HG03045 (cell line): ENCODE data around the gene NHERF2.
A peak's percentile ranks its signal among the peaks of the same experiment; 100 is the strongest.

ENCODE experiments used
- ATAC-seq: cut with Tn5 transposase; IDR thresholded peaks from one replicate; pipeline ENCODE4 v1.9.1; 2021; ENCODE audit warnings: mild to moderate bottlenecking, moderate library complexity; ENCODE audit not compliant: unreplicated experiment

The NHERF2 gene

DNA sequence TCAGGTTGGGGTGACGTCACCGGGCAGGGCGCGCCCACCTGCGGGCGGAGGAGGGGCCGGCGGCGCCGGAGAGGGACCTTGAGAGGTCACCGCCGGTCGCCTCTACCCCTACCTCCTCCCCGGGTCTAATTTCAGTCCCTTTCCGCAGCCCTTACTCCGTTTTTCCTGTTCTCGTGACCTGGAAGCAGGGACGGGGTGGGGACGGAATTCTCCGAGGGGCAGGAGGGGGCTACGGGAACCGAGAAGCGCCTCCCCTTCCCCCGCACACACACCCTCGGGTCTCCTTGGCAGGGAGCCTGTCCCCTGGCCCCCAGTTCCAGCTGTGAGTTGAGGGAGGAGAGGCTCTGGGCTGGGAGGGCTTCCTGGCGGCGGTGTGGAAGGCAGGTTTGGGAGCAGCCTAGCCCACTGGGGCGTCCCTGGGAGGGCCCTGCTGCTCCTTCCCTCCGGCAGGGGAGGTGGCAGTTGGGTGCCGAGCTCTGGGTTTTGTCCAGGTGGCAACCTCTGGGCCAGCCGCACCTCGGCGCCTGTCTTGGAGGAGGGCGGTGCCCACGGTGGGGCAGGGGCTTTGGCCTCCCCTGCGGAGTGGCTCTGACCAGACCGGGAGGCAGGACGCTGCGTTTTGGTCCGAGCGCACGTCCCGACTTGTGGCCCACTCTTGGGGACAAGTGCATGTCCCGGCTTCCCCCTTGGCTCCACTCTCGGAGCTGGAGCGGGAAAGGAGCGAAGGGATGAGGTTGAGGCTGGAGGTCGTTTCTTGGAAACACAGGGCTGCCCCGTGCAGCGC, 36.2 kb upstream of the NHERF2 start:
- no peak for ATAC-seq

DNA sequence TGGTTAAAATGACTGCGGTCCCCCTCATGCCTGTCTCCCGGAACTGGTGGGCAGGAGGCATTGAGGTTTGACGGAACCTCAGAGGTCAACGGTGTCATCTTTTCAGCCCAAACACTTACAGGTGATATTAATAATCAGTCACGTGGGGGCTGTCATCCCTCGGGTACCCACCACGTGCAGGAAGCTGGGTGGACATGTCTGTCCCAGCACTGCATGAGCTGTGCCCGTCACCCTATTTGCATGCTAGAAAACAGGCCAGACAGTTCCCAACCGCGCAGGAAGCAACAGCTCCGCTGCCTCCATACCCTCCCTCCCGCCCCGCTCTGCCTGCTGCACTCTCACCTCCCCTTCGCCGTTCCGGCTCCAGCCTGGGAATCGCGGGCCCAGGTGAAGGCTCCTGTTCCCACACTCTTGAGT, 35.6 kb upstream of the NHERF2 start:
- no peak for ATAC-seq

DNA sequence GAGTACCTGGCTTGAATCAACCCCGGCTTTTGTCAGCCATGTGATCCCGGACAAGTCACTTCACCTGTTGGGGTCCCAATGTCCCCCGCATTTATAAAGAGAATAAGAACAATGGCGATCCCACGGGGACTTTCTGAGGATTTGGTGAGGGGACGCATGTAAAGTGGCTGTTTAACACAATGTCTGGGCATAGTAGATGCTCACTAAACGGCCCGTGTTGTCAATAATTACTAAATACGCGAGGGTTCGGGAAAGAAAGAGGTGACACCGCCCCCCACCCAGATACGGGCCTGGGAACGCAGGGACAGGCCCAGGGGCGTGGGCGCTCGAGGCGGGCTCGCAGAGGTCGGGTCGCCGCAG, 35.1 kb upstream of the NHERF2 start:
- no peak for ATAC-seq

DNA sequence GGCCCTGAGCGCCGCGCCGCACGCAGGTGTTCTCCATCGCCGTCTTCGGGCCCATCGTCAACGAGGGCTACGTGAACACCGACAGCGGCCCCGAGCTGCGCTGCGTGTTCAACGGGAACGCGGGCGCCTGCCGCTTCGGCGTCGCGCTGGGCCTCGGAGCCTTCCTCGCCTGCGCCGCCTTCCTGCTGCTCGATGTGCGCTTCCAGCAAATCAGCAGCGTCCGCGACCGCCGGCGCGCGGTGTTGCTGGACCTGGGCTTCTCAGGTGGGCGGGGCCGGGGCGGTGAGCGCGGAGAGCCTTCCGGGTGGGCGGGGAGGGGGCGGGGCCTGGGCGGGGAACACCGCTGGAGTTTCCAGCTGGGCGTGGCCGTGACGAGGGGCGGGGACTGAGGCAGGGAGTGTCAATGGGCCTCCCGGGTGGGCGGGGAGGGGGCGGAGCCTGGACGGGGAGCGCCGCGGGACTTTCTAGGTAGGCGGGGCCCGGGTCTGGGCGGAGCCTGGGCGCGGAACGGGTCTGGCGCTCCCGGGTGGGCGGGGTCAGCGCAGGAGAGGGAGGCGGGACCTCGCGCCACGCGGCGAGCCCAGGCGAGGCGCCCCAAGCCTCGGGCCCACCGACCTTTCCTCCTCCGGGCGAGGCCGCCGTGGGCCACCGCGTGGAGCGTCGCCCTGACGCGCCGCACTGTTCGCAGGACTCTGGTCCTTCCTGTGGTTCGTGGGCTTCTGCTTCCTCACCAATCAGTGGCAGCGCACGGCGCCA, 34.6 kb upstream of the NHERF2 start:
- ATAC-seq: peak; percentile 50

DNA sequence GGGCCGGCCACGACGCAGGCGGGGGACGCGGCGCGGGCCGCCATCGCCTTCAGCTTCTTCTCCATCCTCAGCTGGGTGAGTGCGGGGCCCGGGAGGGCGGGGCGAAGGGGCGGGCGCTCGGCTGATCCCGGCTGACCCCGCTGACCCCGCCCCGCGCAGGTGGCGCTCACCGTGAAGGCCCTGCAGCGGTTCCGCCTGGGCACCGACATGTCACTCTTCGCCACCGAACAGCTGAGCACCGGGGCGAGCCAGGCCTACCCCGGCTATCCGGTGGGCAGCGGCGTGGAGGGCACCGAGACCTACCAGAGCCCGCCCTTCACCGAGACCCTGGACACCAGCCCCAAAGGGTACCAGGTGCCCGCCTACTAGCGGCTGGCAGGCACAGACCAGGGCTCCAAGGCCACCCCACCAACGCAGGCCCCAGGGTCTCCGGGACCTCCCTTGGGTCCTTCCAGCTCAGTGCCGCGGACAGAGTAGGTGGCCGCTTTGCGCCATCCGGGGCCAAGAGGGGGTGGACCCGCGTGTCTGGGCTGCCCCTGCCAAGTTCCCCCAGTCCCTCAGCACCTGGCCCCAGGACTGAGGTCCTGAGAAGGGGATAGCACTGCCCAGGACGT, 33.9 kb upstream of the NHERF2 start:
- ATAC-seq: peak; percentile 7

DNA sequence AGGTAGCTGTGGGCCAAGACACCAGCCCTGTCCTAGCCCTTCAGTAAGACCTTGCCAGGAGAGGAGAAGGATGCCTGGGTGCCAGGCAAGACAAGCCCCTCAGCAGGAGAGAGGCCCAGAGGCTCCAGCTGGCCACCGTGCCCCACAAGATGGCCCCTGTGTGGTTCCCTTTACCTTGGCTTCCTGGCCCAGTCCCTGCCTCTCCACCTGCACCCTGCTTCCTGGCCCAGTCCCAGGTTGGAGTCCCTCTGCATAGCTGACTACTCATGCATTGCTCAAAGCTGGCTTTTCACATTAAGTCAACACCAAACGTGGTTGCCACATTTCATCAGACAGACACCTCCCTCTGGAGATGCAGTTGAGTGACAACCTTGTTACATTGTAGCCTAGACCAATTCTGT, 33.0 kb upstream of the NHERF2 start:
- ATAC-seq: no peak

GRCh38 chr16:1997494-1998359, 29.0 kb upstream of the NHERF2 start:
- ATAC-seq: no peak

DNA sequence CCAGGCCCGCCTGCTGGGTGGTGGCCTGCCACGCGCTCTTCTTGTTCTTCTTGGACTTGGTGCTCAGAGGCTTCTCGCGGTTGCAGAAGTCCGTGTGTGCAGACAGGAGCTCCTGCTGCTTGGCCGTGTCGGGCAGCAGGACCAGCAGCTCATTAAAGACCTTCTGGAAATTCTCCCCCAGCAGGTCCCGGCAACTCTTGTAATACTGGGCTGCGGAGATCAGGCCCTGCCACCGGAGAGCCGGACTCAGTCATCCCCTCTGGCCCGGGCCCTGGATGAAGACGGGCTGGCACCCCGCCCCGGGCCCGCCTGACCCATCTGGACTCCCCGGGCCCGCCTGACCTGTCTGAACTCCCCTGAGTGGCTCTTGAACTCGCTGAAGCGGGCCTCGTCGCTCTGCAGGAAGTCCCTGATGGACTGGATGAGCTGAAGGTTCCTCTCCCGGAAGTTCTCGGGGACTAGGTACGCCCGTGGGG, 28.3 kb upstream of the NHERF2 start:
- ATAC-seq: no peak

DNA sequence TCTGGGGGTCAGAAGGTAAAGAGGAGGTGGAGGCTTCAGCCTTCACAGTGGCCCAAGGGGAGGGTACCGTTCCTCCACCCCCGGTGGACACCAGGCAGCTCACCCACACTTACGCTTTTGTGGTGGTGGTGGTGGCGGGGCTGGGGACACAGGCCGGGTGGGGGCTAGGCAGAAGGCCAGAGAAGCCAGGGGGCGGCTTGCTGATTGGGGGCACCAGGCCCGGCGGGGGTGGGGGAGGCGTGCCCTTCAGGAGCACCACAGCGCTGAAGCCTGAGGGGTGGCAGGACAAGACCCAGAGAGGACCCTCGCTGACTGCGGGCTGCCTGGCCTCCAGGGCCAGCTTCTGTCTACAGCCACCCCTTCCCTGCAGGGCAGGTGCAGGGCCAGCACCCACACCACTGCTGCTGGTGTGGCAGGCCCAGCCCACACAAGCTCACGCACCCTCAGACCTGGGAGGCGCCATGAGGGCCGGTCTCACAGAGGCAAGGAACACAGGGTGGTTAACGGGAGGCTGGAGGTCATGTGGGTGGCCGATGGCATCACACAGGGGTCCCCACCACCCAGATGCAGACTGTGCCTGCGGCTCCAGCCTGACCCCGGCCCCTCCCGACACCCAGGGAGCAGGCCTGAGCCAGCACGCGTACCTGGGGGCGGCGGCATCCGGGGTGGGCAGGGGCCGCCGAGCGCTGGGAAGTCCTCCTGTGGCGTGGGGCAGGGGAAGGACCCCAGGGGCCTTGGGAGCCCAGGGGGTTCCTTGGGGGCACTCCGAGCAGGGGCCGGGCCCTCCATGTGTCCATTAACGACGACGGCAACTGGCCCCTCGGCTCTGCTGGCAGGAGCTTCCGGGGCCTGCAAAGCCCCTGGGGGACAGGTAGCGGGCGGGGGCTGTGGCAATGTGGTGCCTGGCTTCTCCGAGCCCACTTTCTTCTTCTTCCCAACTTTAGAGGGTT, 27.6 kb upstream of the NHERF2 start:
- ATAC-seq: no peak

DNA sequence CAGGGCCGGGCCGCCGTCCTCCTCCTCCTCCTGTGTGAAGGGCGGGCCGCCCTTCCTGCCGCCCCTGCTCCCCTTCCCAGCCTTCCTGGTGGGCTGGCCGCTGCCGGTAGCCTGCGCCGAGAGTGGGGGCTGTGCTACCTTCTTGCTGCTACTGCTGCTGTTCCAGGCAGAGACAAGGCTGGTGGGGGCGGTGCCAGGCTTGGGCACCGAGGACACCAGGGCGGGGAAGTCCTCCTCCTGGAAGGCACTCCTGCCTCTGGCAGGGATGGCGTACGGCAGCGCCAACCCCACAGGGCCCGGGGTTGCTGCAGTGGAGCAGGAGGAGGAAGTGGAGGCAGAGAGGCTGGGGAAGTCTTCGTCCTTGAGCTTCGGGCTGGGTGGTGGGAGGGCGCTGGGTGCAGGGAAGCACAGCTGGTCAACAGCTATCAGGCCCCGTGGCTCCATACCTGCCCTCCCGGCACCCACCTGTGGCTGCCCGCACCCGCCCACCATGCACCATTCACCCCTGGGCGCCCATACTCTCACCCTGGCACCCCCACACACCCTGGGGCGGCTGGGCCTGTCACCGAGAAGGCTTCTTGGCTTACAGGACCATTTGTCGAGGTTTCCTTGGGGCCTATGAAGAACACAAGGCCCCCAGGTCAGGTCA, 26.7 kb upstream of the NHERF2 start:
- ATAC-seq: no peak

GRCh38 chr16:2001035-2001434, 25.7 kb upstream of the NHERF2 start:
- no peak for ATAC-seq

GRCh38 chr16:2001456-2002355, 25.0 kb upstream of the NHERF2 start:
- no peak for ATAC-seq

GRCh38 chr16:2002406-2003230, 24.1 kb upstream of the NHERF2 start:
- ATAC-seq: no peak

DNA sequence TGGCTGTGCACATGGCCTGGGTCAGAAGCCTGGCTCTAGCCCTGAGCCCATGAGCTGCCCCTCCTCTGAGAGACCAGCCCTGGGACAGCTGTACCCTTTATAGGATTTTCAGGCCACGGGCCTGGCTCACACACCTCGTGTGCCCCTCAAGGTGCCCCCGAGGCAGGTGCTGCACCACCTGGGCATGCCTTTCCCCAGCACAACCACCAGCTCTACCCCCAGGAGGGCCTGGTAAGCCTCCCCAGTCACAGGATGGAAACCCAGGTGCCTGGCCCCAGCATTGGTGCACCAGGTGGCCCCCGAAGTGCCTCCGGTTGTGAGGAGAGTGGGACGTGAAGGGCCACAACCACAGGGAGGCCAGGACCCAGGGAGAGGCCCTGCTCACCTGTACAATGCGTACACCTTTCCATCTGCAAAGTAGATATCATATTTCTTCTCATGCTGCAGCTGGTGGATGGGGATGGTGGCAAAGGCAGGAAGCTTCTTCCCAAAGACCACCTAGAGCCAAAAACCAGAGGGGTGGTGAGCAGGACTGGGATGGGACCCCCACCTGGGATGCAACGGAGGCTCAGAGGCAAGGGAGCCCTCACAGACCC, 23.4 kb upstream of the NHERF2 start:
- ATAC-seq: no peak

- peak; percentile 61 for ATAC-seq
These were observed 22.7 kb upstream of the NHERF2 start for GRCh38 chr16:2003827-2004641.
